Activated T-helper 1 cell treated with anti-CD3 and anti-CD28 coated beads, Interleukin-12 subunit alpha, Interleukin-12 subunit beta, Interleukin-2, Interleukin-4 antibody, amounts not matched to agents 30 ng/mL and 10 ng/mL and 1 ng/mL, durations not matched to agents 14 hours and 24 hours and 36 hours (primary cell): ENCODE results near the gene ZBTB40. TPM values are rescaled to one million over a fixed set of nuclear protein-coding genes. Genes with fewer than 3 reads are reported as not detected.

Source experiments
- DNase-seq: peaks from one replicate; pipeline ENCODE4 v3.0.0; 2021; ENCODE audit warnings: low spot score
- H3K27ac Mint-ChIP-seq: one replicate; pipeline ENCODE4 v1.8.0; 2021; ENCODE audit warnings: mild to moderate bottlenecking, mixed read lengths
- H3K27me3 Mint-ChIP-seq: one replicate; pipeline ENCODE4 v1.8.0; 2022; ENCODE audit warnings: mild to moderate bottlenecking, moderate library complexity, mixed read lengths; ENCODE audit not compliant: insufficient read depth
- H3K36me3 Mint-ChIP-seq: one replicate; pipeline ENCODE4 v1.8.0; 2021; ENCODE audit warnings: low read depth, mixed read lengths
- H3K4me1 Mint-ChIP-seq: one replicate; pipeline ENCODE4 v1.8.0; 2021; ENCODE audit warnings: low read depth, mixed read lengths
- H3K4me3 Mint-ChIP-seq: one replicate; pipeline ENCODE4 v1.8.0; 2021; ENCODE audit warnings: mild to moderate bottlenecking, moderate library complexity, mixed read lengths
- H3K9me3 Mint-ChIP-seq: one replicate; pipeline ENCODE4 v1.8.0; 2021; ENCODE audit warnings: mixed read lengths
- intact Hi-C: fragments of 100-400 bp; cut with micrococcal nuclease; formaldehyde crosslinking; loops from one replicate; pipeline ENCODE4 v1.15.1; 2024
- total RNA-seq: library from RNA; stranded (reverse); gene quantifications from 2 replicates; pipeline ENCODE4 v1.2.3, GENCODE V29; 2022

Gene ZBTB40
- total RNA-seq, 1 donor from 2014 or later: 19.5 TPM

DNA sequence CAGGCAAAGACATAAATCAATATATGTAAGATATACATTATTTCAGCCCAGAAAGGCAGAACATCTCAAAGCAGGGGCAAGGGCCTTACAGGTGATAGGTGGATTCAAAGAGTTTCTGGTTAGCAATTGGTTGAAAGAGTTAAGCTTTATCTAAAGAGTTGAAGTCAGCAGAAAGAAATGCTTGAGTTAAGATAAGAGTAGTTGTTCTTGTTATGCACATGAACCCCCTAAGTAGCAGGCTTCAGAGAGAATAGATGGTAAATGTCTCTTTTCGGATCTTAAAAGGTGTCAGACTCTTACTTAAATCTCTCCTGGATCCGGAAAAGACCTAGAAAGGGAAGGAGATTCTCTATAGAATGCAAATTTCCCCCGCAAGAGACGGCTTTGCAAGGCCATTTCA is 8.3 kb upstream of the ZBTB40 start:
- no peak overlapping the region for H3K4me3 Mint-ChIP-seq
- peaks cover 14% of the 10 kb centered on the region for H3K27me3 Mint-ChIP-seq
- H3K4me1 Mint-ChIP-seq: no peaks in the 10 kb centered on the region
- H3K27ac Mint-ChIP-seq: no peak overlapping the region
- no peak for DNase-seq
- H3K36me3 Mint-ChIP-seq: peaks cover 2% of the 10 kb centered on the region
- intact Hi-C loops: no loop called here
- peaks cover 29% of the 10 kb centered on the region for H3K9me3 Mint-ChIP-seq

DNA sequence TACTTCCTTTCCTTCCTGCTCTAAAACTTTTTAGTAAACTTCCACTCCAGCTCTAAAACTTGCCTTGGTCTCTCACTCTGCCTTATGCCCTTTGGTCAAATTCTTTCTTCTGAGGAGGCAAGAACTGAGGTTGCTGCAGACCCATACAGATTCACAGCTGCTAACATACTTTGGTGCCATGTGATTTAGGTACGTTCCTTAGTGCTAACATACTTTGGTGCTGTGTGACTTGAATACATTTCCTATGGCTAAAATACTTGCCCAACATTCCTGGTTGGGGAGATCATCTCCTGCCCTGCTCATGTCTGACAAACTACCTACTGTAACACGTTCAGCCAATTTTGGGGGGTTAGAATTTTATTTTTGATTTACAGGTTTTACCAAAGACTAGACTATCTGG is 6.8 kb upstream of the ZBTB40 start:
- Mint-ChIP-seq H3K36me3 (no peaks in the 10 kb centered on the region), H3K4me1 (no peaks in the 10 kb centered on the region), H3K27ac (no peak overlapping the region), H3K27me3 (peaks cover 14% of the 10 kb centered on the region), H3K4me3 (no peak overlapping the region), H3K9me3 (peaks cover 21% of the 10 kb centered on the region)
- no peak for DNase-seq
- intact Hi-C loops: no loop called here

DNA sequence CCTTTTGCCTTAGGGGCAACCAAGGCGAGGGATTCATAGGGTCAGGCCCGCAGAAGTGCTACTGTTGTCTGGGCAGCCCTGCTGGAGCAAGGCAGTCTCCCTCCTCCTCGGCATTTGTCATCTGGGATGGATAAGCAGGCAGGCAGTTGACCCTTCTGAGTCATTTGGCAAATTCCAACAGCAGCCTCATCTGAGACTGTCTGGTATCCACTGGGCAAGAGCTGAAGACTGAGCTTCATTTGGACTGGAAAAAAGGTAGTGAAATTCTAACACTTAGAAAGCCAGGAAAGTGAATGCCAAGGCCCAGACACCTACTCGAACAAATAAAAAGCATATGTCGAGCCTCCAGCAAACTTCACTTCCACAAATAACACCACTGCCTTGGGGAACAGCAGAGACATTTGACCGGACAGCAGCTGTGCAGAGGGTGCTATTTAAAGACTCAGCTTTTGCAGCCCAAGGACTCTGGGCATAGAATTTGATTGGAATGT is 4.0 kb upstream of the ZBTB40 start:
- no peak overlapping the region for H3K27ac Mint-ChIP-seq
- no peaks in the 10 kb centered on the region for H3K9me3 Mint-ChIP-seq
- peaks cover 11% of the 10 kb centered on the region for H3K27me3 Mint-ChIP-seq
- intact Hi-C loops: no loop called here
- no peak for DNase-seq
- peaks cover 11% of the 10 kb centered on the region for H3K4me1 Mint-ChIP-seq
- no peak overlapping the region for H3K4me3 Mint-ChIP-seq
- peaks cover 4% of the 10 kb centered on the region for H3K36me3 Mint-ChIP-seq

DNA sequence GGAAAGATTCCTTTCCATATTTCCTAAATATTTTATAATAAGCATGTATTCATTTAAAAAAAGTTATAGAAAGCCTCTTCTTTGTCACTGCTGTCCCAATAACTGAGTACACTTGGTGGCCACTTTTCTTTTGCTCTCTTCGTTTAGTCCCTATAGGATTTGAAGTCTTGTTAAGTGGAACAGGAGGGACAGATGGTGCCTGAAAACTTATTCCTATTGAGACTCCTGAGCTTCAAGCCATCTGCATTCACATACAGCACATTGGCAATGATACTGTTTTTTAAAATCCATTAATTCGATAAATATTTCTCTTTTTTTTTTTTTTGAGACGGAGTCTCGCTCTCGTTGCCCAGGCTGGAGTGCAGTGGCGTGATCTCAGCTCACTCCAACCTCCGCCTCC is 2.0 kb upstream of the ZBTB40 start:
- Mint-ChIP-seq H3K27ac (no peak overlapping the region), H3K36me3 (peaks cover 11% of the 10 kb centered on the region), H3K4me1 (peaks cover 23% of the 10 kb centered on the region), H3K4me3 (no peak overlapping the region), H3K9me3 (no peaks in the 10 kb centered on the region), H3K27me3 (peaks cover 4% of the 10 kb centered on the region)
- intact Hi-C loops: loop anchor here (5.0 to 10.0 kb wide), 4 partner anchors 397 to 1785 kb away; partner anchors contain the start of genes CDC42, DDOST and GALE
- DNase-seq: no peak

DNA sequence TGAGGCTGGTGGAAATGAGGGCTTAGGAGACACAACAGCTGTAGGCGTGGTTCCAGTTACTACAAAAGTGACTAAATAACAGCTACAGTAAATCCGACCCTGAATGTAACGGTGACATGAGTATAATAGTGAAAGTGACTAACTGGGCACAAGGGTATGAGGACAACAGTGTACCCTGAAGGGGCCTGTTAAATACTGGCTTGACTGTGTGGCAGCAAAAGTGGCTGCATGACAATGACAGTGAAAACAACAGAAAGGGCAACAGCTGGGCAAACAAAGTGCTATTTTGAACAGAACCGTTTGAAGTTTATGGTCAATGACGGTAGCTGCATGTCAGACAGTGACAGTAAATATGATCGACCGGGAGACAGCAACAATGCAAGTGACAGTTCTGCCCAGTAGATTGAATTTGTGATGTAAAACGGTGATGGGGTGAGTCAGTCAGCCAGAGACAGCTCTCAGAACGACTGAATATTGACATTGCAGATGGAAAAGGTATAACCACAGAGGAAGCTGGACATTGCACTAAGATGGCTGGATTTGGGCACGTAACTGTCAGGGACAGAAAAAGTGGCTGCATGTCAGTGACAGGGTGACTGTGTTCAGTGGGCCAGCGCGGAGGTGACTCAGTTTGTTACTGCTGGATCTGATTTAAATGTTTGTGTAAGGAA is 1.2 kb upstream of the ZBTB40 start:
- intact Hi-C loops: loop anchor here (1.0 to 10.0 kb wide), 5 partner anchors 22 to 1786 kb away; partner anchors contain the start of genes CDC42, DDOST and GALE
- Mint-ChIP-seq H3K27ac (peak overlapping the region; percentile 10), H3K9me3 (no peaks in the 10 kb centered on the region), H3K4me3 (peak overlapping the region; percentile 73), H3K36me3 (peaks cover 11% of the 10 kb centered on the region), H3K4me1 (peaks cover 23% of the 10 kb centered on the region), H3K27me3 (peaks cover 2% of the 10 kb centered on the region)
- DNase-seq: no peak

DNA sequence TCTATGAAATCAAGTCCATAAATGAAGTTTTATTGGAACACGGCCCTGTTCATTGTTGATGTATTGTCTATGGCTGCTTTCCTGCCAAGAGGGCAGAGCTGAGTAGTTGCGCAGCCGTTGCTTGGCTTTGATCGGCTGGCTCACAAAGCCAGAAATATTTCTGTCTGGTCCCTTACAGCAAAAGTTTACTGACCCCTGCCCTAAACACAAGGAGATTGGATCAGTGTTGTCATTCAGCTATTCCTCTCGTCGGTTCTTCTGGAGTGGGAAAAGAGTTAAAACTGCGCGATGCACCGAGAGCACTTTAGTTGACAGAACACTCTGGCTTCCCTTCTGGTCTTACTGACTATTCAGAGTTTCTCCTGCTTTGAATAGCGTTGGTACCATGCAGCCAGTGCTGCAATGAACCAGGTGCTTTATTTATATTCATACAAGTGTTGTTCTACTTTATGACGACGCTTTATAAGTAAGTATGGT is 868 bp downstream of the ZBTB40 start:
- H3K9me3 Mint-ChIP-seq: no peaks in the 10 kb centered on the region
- H3K4me3 Mint-ChIP-seq: peak overlapping the region; percentile 96
- intact Hi-C loops: loop anchor here (5.0 to 10.0 kb wide), 4 partner anchors 400 to 1788 kb away; partner anchors contain the start of genes CDC42, DDOST and GALE
- peak overlapping the region; percentile 95 for H3K27ac Mint-ChIP-seq
- no peaks in the 10 kb centered on the region for H3K27me3 Mint-ChIP-seq
- DNase-seq: peak; percentile 11
- H3K4me1 Mint-ChIP-seq: peaks cover 23% of the 10 kb centered on the region
- peaks cover 11% of the 10 kb centered on the region for H3K36me3 Mint-ChIP-seq

DNA sequence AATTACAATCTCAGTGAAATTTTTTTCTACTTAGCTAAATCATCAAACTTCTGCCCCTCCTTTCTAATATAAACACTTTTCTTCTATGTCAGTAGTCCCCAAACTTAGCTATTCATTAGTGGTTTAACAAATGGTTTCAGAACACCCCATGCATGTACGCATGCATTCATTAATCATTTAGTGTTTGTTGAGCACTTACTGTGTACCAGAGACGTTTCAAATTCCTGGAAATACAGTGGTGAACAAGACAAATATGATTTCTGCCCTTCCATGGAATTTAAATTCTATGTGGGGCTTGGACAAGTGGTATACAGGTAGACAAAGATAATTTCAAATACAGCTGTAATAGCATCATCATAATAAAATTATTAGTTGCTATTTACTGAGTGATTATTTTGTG is 1.5 kb downstream of the ZBTB40 start:
- Mint-ChIP-seq H3K9me3 (no peaks in the 10 kb centered on the region), H3K4me1 (peaks cover 23% of the 10 kb centered on the region), H3K36me3 (peaks cover 14% of the 10 kb centered on the region), H3K27ac (peak overlapping the region; percentile 59), H3K27me3 (no peaks in the 10 kb centered on the region), H3K4me3 (peak overlapping the region; percentile 96)
- DNase-seq: no peak
- intact Hi-C loops: loop anchor here (5.0 to 10.0 kb wide), 4 partner anchors 401 to 1788 kb away; partner anchors contain the start of genes CDC42, DDOST and GALE

DNA sequence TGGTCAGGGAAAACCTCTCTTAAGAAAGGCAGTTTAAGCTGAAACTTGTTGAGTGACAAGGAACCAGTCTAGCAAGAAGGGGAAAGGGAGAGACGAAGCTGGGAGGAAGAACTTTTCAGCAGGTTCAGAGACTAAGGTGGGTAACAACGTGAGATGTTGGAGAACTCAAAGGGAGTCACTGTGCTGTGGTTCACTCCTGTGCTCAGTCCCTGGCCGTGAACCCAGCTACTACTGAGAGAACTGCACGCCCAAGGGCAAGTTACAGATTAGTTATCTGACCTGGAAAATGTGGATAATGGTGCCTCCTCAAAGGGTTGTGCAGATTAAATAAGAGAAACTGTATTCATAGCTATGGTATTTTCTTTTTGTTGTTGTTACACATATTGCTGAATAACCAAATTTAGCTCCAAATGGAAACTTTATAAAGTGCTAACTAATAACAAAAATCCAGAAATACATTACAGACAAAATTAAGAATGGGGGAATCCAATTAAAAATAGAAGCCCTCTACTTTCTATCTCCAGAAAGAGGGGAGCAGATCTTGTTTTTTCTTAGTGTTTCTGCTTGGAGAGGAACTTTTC is 2.9 kb downstream of the ZBTB40 start:
- no peak for DNase-seq
- Mint-ChIP-seq H3K27me3 (no peaks in the 10 kb centered on the region), H3K9me3 (no peaks in the 10 kb centered on the region), H3K27ac (peak overlapping the region; percentile 21), H3K4me1 (peaks cover 23% of the 10 kb centered on the region), H3K4me3 (no peak overlapping the region), H3K36me3 (peaks cover 17% of the 10 kb centered on the region)
- intact Hi-C loops: loop anchor here (5.0 to 10.0 kb wide), 4 partner anchors 402 to 1790 kb away; partner anchors contain the start of genes CDC42, DDOST and GALE

DNA sequence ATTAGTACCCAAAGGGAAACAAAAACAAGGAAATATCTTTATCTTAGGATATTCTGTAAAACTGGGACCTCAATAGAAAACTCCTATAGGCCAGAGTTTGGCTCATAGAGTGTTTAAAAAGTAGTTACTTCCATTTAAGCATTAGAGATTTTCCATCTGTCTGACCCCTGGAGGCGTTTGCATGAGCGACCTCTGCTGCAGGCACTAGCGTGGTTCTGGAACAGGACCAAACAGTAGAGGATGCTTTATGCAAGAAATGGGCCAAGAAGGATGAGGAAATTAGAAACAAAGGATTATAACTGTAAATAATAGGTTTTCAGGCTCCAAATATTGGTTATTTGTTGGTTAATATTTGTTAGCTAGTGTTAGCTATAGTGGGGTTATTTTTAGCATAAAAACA is 5.7 kb downstream of the ZBTB40 start:
- Mint-ChIP-seq H3K4me1 (peaks cover 24% of the 10 kb centered on the region), H3K27me3 (no peaks in the 10 kb centered on the region), H3K36me3 (peaks cover 16% of the 10 kb centered on the region), H3K4me3 (no peak overlapping the region), H3K9me3 (no peaks in the 10 kb centered on the region), H3K27ac (no peak overlapping the region)
- intact Hi-C loops: loop anchor here (10.0 kb wide), 2 partner anchors 1517 to 1793 kb away; partner anchors contain the start of gene DDOST
- DNase-seq: no peak

DNA sequence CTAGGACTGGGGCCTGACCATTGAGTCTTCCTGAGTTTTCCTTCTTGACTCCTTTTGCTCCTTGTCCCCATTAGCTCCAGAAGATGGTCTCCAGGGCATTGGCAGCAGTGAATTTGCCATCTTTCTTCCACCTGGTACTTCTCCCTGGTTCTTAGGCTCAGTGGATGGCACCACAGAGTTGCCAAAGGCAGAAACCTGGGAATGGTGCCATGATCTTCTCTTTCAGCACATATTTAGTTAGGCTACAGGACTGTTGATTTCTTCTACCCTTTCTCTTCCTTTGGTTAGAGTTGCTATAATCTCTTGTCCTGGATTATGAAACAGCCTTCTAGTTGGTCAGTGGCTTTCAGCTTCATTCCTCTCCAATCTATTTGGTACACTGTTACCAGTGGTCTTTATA is 6.2 kb downstream of the ZBTB40 start:
- Mint-ChIP-seq H3K9me3 (no peaks in the 10 kb centered on the region), H3K4me1 (peaks cover 19% of the 10 kb centered on the region)
- intact Hi-C loops: loop anchor here (10.0 kb wide), 2 partner anchors 1517 to 1793 kb away; partner anchors contain the start of gene DDOST

DNA sequence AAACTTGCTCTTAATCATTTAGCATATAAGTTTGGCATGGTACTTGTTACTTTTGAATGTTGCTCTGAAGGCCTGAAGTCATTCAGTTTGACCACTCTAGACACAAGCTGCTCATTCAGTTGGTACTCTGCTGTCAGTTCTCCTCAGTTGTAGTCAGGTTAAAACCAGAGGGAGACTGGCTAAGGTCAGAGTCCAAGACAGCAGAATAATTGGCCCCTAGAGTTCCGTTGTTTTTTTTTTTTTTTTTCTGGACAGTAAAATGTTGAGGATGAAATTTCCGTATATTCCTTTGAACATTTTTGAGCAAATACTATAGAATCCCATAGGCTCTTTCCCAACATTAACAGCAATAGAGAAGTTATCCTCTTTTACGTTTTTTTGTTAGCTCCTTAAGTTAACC is 9.4 kb downstream of the ZBTB40 start:
- Mint-ChIP-seq H3K4me1 (peaks cover 8% of the 10 kb centered on the region), H3K4me3 (no peak overlapping the region), H3K27ac (no peak overlapping the region), H3K9me3 (no peaks in the 10 kb centered on the region), H3K27me3 (no peaks in the 10 kb centered on the region), H3K36me3 (peaks cover 7% of the 10 kb centered on the region)
- DNase-seq: no peak
- intact Hi-C loops: no loop called here

More for the DNA sequence above, 6.2 kb downstream of the ZBTB40 start:
- H3K36me3 Mint-ChIP-seq: peaks cover 14% of the 10 kb centered on the region
- no peak overlapping the region for H3K4me3 Mint-ChIP-seq
- no peak overlapping the region for H3K27ac Mint-ChIP-seq
- DNase-seq: no peak
- H3K27me3 Mint-ChIP-seq: no peaks in the 10 kb centered on the region

DNA sequence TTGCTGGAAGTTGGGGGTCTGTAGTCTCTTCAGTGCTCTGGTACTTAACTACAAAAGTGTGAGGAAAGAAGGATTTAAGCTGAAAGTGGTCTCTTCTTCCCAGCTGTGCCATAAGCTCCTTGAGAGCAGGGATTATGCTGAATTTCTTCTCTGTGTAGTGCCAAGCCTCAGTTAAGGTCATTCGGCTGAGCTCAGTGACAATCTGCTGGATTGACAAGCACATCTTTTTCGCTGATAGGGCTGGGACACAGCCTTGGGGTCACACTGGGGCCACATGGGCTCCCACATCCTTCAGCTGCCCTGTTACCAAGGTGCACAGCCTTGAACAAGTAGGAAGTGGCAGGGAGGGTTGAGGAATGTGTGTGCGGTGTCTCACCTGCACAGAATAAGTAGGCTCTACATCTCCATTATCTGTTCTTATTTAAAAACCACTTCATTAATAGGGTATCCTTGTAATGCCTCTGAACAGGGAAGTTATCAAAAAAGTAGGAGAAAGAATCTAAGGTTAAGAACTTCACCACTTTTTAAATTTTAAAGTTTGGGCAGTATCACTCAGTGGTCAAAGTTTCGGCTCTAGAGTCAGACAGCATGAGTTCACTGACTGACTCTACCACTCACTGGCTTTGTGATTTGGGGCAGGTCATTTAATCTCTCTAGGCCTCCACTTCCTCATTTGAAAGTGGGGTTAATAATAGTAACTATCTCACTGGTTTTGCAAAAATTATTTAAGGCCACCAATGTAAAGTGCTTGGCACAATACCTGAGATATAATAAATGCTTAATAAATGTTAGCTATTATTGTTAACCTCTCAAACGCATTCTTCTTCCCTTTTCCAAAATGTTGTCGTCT is 10.3 kb downstream of the ZBTB40 start:
- H3K36me3 Mint-ChIP-seq: peaks cover 7% of the 10 kb centered on the region

More for the DNA sequence above, 10.3 kb downstream of the ZBTB40 start:
- intact Hi-C loops: no loop called here
- Mint-ChIP-seq H3K4me1 (peaks cover 8% of the 10 kb centered on the region), H3K27me3 (no peaks in the 10 kb centered on the region), H3K27ac (no peak overlapping the region), H3K9me3 (no peaks in the 10 kb centered on the region), H3K4me3 (no peak overlapping the region)
- no peak for DNase-seq
